Activated naive CD8-positive, alpha-beta T cell treated with anti-CD3 and anti-CD28 coated beads, Interleukin-2, amount 10 ng/mL, durations not matched to agents 7 days and 5 days (primary cell): ENCODE results near the gene RPL14. TPM values are rescaled to one million over a fixed set of nuclear protein-coding genes. Genes with fewer than 3 reads are reported as not detected.

Source experiments
- ATAC-seq: fragments of 150-1000 bp; cut with Tn5 transposase; one replicate; pipeline ENCODE4 v1.10.0; 2021; ENCODE audit warnings: low read depth, moderate library complexity
- POLR2A ChIA-PET: fragments of 350-600 bp; sonication (Branson Sonifier 250); formaldehyde crosslinking; loops from one replicate; lab custom pipeline; 2021; ENCODE audit warnings: antibody characterized with exemption; lab: Charles Lee
- DNase-seq: peaks from one replicate; pipeline ENCODE4 v3.0.0; 2021
- H3K27ac Mint-ChIP-seq: one replicate; pipeline ENCODE4 v1.8.0; 2022; ENCODE audit warnings: mild to moderate bottlenecking, mixed read lengths
- H3K27me3 Mint-ChIP-seq: one replicate; pipeline ENCODE4 v1.8.0; 2022; ENCODE audit warnings: mild to moderate bottlenecking, moderate library complexity, mixed read lengths
- H3K36me3 Mint-ChIP-seq: one replicate; pipeline ENCODE4 v1.8.0; 2021; ENCODE audit warnings: mild to moderate bottlenecking, mixed read lengths
- H3K4me1 Mint-ChIP-seq: one replicate; pipeline ENCODE4 v1.8.0; 2021; ENCODE audit warnings: mixed read lengths
- H3K4me3 Mint-ChIP-seq: one replicate; pipeline ENCODE4 v1.8.0; 2022; ENCODE audit warnings: mild to moderate bottlenecking, moderate library complexity, mixed read lengths
- H3K9me3 Mint-ChIP-seq: one replicate; pipeline ENCODE4 v1.8.0; 2021; ENCODE audit warnings: mixed read lengths
- total RNA-seq, 2 experiments: library from RNA; stranded (reverse); gene quantifications; one replicate each; pipeline ENCODE4 v1.2.3, GENCODE V29; 2021

RPL14 gene
- total RNA-seq, 2 experiments from 2014 or later = 2,251 to 2,258 TPM

- Mint-ChIP-seq H3K27ac (peak within 1 kb of the TSS; percentile 93), H3K27me3 (peaks cover 8% of the 10 kb centered on the region), H3K36me3 (peaks cover 17% of the 10 kb centered on the region), H3K4me3 (peak within 1 kb of the TSS; percentile 92), H3K4me1 (peaks cover 18% of the 10 kb centered on the region), H3K9me3 (no peaks in the 10 kb centered on the region)
- DNase-seq (peak; percentile 66), ATAC-seq (peak; percentile 85)
- POLR2A ChIA-PET = interaction anchor here (1.2 to 2.8 kb wide), 5 partner anchors 16 to 197 kb away, joined by 3 to 14 read pairs (median 9); partner anchors contain the start of genes EIF1B, RPL14 and ZNF621
Observed at GRCh38 chr3:40505599-40506462, 48.7 kb downstream of the RPL14 start, which contains the start of gene ZNF620. Gene ZNF620, plus strand, starts transcription at chr3:40506039. Its CDS starts 314 bp downstream, at chr3:40506353.

- H3K36me3 Mint-ChIP-seq = peaks cover 29% of the 10 kb centered on the region
- H3K4me3 Mint-ChIP-seq = no peak overlapping the region
- POLR2A ChIA-PET = no interaction called here
- peaks cover 8% of the 10 kb centered on the region for H3K4me1 Mint-ChIP-seq
- no peak for DNase-seq
- no peak overlapping the region for H3K27ac Mint-ChIP-seq
- no peak for ATAC-seq
- no peaks in the 10 kb centered on the region for H3K9me3 Mint-ChIP-seq
- H3K27me3 Mint-ChIP-seq = no peaks in the 10 kb centered on the region
Observed at GRCh38 chr3:40511031-40511718, 54.0 kb downstream of the RPL14 start.

DNA sequence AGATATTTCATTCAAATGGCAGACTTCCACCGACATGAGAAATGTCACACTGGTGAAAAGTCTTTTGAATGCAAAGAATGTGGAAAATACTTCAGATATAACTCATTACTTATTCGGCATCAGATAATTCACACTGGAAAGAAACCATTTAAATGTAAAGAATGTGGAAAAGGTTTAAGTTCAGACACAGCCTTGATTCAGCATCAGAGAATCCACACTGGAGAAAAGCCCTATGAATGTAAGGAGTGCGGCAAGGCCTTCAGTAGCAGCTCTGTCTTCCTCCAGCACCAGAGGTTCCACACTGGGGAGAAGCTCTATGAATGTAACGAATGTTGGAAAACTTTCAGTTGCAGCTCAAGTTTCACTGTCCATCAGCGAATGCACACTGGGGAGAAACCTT, 59.1 kb downstream of the RPL14 start:
- H3K27me3 Mint-ChIP-seq = no peaks in the 10 kb centered on the region
- H3K4me3 Mint-ChIP-seq = no peak overlapping the region
- H3K4me1 Mint-ChIP-seq = no peaks in the 10 kb centered on the region
- ATAC-seq = no peak
- H3K27ac Mint-ChIP-seq = no peak overlapping the region
- peaks cover 14% of the 10 kb centered on the region for H3K36me3 Mint-ChIP-seq
- POLR2A ChIA-PET = no interaction called here
- no peaks in the 10 kb centered on the region for H3K9me3 Mint-ChIP-seq
- DNase-seq = no peak

- DNase-seq (no peak), ATAC-seq (no peak)
- Mint-ChIP-seq H3K36me3 (peaks cover 15% of the 10 kb centered on the region), H3K27me3 (no peaks in the 10 kb centered on the region), H3K4me1 (peaks cover 3% of the 10 kb centered on the region), H3K4me3 (no peak overlapping the region), H3K27ac (no peak overlapping the region), H3K9me3 (no peaks in the 10 kb centered on the region)
- POLR2A ChIA-PET = interaction anchor here (0.7 kb wide), 1 partner anchor 65 kb away, joined by 3 read pairs; no protein-coding TSS in a partner anchor
Observed at GRCh38 chr3:40518067-40518466, 60.9 kb downstream of the RPL14 start.

Other genes starting within 250 kb of the RPL14 start
- 10 to 100 TPM; 35.1 to 38.3 TPM for gene EIF1B, start 147.6 kb upstream of the RPL14 start, total RNA-seq
- gene ENTPD3, start 70.2 kb upstream of the RPL14 start, total RNA-seq = not detected
- 10 to 100 TPM; 11.3 to 13.3 TPM for gene ZNF619, start 19.8 kb downstream of the RPL14 start, total RNA-seq
- 1 to 10 TPM; 4.5 to 7.2 TPM for gene ZNF620, start 48.7 kb downstream of the RPL14 start, total RNA-seq
- 10 to 100 TPM; 26.9 to 28.3 TPM for gene ZNF621, start 67.6 kb downstream of the RPL14 start, total RNA-seq